ENCODE measurements around the gene LRRC4. TPM values are rescaled to one million over a fixed set of nuclear protein-coding genes. Genes with fewer than 3 reads are reported as not detected.
A peak's percentile ranks its signal among the peaks of the same experiment; 100 is the strongest.

LRRC4 gene
- total and polyA plus RNA-seq, 2 experiments from 2014 or later: 0.13 to 0.32 TPM

- H3K4me2 ChIP-seq (ENCODE audit: unreplicated experiment): no peak overlapping the region
- H4K20me1 ChIP-seq (ENCODE audit: insufficient read depth): no peaks in the 10 kb centered on the region
- 64 to 65% methylated on average over 6 of the region's 6 CpGs for WGBS, 2 experiments (ENCODE audit: low coverage in 1 of 2, low lambda C conversion rate in 2 of 2, missing lambda C conversion rate in 2 of 2)
- H3K27me3 ChIP-seq (replicated peaks; ENCODE audit: insufficient read depth): no peaks in the 10 kb centered on the region
- TF ChIP-seq EZH2phosphoT487 (IDR thresholded peaks at IDR 0.05; ENCODE audit: insufficient read depth, low read depth) (no peak), EZH2 (IDR thresholded peaks at IDR 0.05; ENCODE audit: insufficient read depth, poor library complexity, severe bottlenecking) (no peak)
- DNase-seq: peak; percentile 47
- no peak overlapping the region for H3K9ac ChIP-seq
- H3K9me2 ChIP-seq (ENCODE audit: insufficient read depth): no peaks in the 10 kb centered on the region
- no peak overlapping the region for H2AFZ ChIP-seq
- H3K36me3 ChIP-seq (ENCODE audit: low read depth): no peaks in the 10 kb centered on the region
- peaks cover 50% of the 10 kb centered on the region for H3K79me2 ChIP-seq (ENCODE audit: insufficient read depth)
- H3K4me1 ChIP-seq (ENCODE audit: insufficient read depth): peaks cover 25% of the 10 kb centered on the region
- no peaks in the 10 kb centered on the region for H3K9me3 ChIP-seq (ENCODE audit: low read depth)
- no peak overlapping the region for H3K27ac ChIP-seq
- in situ Hi-C loops (cut with MboI): no loop called here
- no peak overlapping the region for H3K4me3 ChIP-seq
- H3F3A ChIP-seq (ENCODE audit: insufficient read depth): peaks cover 40% of the 10 kb centered on the region
These were observed 5.9 kb downstream of the LRRC4 start for GRCh38 chr7:128025380-128025779.

GRCh38 chr7:128024151-128024550 is 7.1 kb downstream of the LRRC4 start:
- Histone ChIP-seq H4K20me1 (ENCODE audit: insufficient read depth) (no peaks in the 10 kb centered on the region), H3K36me3 (ENCODE audit: low read depth) (no peaks in the 10 kb centered on the region), H3K9ac (no peak overlapping the region), H3K4me2 (ENCODE audit: unreplicated experiment) (no peak overlapping the region), H3F3A (ENCODE audit: insufficient read depth) (peaks cover 40% of the 10 kb centered on the region), H3K27ac (no peak overlapping the region), H3K4me3 (no peak overlapping the region), H3K9me2 (ENCODE audit: insufficient read depth) (no peaks in the 10 kb centered on the region), H3K4me1 (ENCODE audit: insufficient read depth) (peaks cover 25% of the 10 kb centered on the region), H3K9me3 (ENCODE audit: low read depth) (no peaks in the 10 kb centered on the region), H3K79me2 (ENCODE audit: insufficient read depth) (peaks cover 37% of the 10 kb centered on the region), H3K27me3 (replicated peaks; ENCODE audit: insufficient read depth) (no peaks in the 10 kb centered on the region), H2AFZ (no peak overlapping the region)
- TF ChIP-seq EZH2phosphoT487 (IDR thresholded peaks at IDR 0.05; ENCODE audit: insufficient read depth, low read depth) (no peak), EZH2 (IDR thresholded peaks at IDR 0.05; ENCODE audit: insufficient read depth, poor library complexity, severe bottlenecking) (no peak)
- in situ Hi-C loops (cut with MboI): no loop called here
- no peak for DNase-seq
- WGBS, 2 experiments (ENCODE audit: low coverage in 1 of 2, low lambda C conversion rate in 2 of 2, missing lambda C conversion rate in 2 of 2): 94 to 96% methylated on average over 3 of the region's 3 CpGs

- Histone ChIP-seq H3K9ac (no peak overlapping the region), H3K27ac (peak overlapping the region; percentile 48), H2AFZ (no peak overlapping the region), H3K9me2 (ENCODE audit: insufficient read depth) (no peaks in the 10 kb centered on the region), H4K20me1 (ENCODE audit: insufficient read depth) (no peaks in the 10 kb centered on the region), H3K4me1 (ENCODE audit: insufficient read depth) (peaks cover 25% of the 10 kb centered on the region), H3K27me3 (replicated peaks; ENCODE audit: insufficient read depth) (no peaks in the 10 kb centered on the region), H3K4me3 (no peak overlapping the region), H3K9me3 (ENCODE audit: low read depth) (no peaks in the 10 kb centered on the region), H3F3A (ENCODE audit: insufficient read depth) (peaks cover 40% of the 10 kb centered on the region), H3K36me3 (ENCODE audit: low read depth) (no peaks in the 10 kb centered on the region), H3K79me2 (ENCODE audit: insufficient read depth) (peaks cover 25% of the 10 kb centered on the region), H3K4me2 (ENCODE audit: unreplicated experiment) (peak overlapping the region; percentile 9)
- in situ Hi-C loops (cut with MboI): no loop called here
- peak; percentile 72 for DNase-seq
- TF ChIP-seq EZH2phosphoT487 (IDR thresholded peaks at IDR 0.05; ENCODE audit: insufficient read depth, low read depth) (no peak), EZH2 (IDR thresholded peaks at IDR 0.05; ENCODE audit: insufficient read depth, poor library complexity, severe bottlenecking) (no peak)
- WGBS, 2 experiments (ENCODE audit: low coverage in 1 of 2, low lambda C conversion rate in 2 of 2, missing lambda C conversion rate in 2 of 2): 78 to 79% methylated on average over 6 of the region's 6 CpGs
These were observed 8.4 kb downstream of the LRRC4 start for GRCh38 chr7:128022631-128023532.

DNA sequence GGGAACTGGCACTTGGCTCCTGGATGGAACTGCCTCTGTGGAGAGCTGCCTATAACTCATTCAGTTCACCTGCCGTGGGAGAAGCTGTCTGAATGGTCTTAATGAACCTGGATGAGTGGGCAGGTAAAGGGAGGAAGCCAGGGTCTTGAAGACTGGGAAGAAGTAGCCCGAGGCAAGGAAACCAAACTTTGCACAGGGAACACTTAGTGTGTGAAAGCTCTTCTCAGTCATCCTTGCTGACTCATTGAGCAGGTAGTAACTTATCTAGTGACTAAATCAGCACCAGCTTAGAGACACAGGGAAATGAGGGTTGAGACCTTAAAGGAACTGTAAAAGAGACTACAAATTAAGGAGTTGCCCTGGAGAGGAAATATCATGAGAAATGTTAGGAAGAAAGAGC is 9.9 kb downstream of the LRRC4 start:
- H3K9ac ChIP-seq: no peak overlapping the region
- no peaks in the 10 kb centered on the region for H4K20me1 ChIP-seq (ENCODE audit: insufficient read depth)

More for the DNA sequence above, 9.9 kb downstream of the LRRC4 start:
- peak; percentile 51 for DNase-seq
- peaks cover 25% of the 10 kb centered on the region for H3K4me1 ChIP-seq (ENCODE audit: insufficient read depth)
- peak overlapping the region; percentile 13; the same call in 1 of the 2 replicates for H3K27ac ChIP-seq
- no peaks in the 10 kb centered on the region for H3K36me3 ChIP-seq (ENCODE audit: low read depth)
- H2AFZ ChIP-seq: no peak overlapping the region
- peaks cover 39% of the 10 kb centered on the region for H3F3A ChIP-seq (ENCODE audit: insufficient read depth)
- no peaks in the 10 kb centered on the region for H3K27me3 ChIP-seq (replicated peaks; ENCODE audit: insufficient read depth)
- in situ Hi-C loops (cut with MboI): no loop called here
- H3K4me3 ChIP-seq: no peak overlapping the region
- no peak for TF ChIP-seq EZH2 (IDR thresholded peaks at IDR 0.05; ENCODE audit: insufficient read depth, poor library complexity, severe bottlenecking)
- no peak for TF ChIP-seq EZH2phosphoT487 (IDR thresholded peaks at IDR 0.05; ENCODE audit: insufficient read depth, low read depth)
- 86 to 90% methylated on average over 2 of the region's 2 CpGs for WGBS, 2 experiments (ENCODE audit: low coverage in 1 of 2, low lambda C conversion rate in 2 of 2, missing lambda C conversion rate in 2 of 2)
- no peaks in the 10 kb centered on the region for H3K9me2 ChIP-seq (ENCODE audit: insufficient read depth)
- no peak overlapping the region for H3K4me2 ChIP-seq (ENCODE audit: unreplicated experiment)
- no peaks in the 10 kb centered on the region for H3K9me3 ChIP-seq (ENCODE audit: low read depth)
- H3K79me2 ChIP-seq (ENCODE audit: insufficient read depth): peaks cover 18% of the 10 kb centered on the region

Data from GM23248 (cell line).